ENCODE results near the gene RAMP2. TPM values are rescaled to one million over a fixed set of nuclear protein-coding genes. Genes with fewer than 3 reads are reported as not detected.

Gene RAMP2
- total RNA-seq, 1 experiment from 2014 or later: 5.0 TPM

DNA sequence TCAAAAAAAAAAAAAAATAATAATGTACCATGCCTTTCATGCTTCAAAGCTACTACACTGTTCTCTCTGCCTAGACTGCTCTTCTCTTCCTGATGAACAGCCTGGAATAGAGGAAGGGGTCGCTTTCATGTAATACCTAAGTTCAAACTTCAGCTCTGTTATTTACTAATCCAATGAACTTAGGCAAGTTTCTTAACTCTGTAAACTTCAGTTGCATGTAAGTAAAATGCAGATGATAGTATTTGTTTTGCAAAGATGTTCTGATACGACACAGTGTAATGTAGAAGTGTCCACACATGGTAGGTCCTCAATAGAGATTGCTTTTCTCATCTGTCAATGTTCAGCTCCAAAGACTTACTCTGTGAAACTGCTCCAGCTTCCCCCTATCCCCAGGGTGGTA lies 30.9 kb downstream of the RAMP2 start:
- Histone ChIP-seq H3K27ac (ENCODE audit: low read depth, low read length, poor library complexity, severe bottlenecking) (no peak overlapping the region), H3K4me1 (ENCODE audit: insufficient read depth, low read length, poor library complexity, severe bottlenecking) (no peaks in the 10 kb centered on the region), H3K27me3 (replicated peaks; ENCODE audit: insufficient read depth, low read depth, low read length, poor library complexity) (no peaks in the 10 kb centered on the region), H3K4me3 (ENCODE audit: low read depth, low read length, poor library complexity, severe bottlenecking) (no peak overlapping the region), H3K9me3 (ENCODE audit: low read depth, low read length, poor library complexity, severe bottlenecking) (no peaks in the 10 kb centered on the region), H3K36me3 (ENCODE audit: insufficient read depth, low read length, poor library complexity, severe bottlenecking) (no peaks in the 10 kb centered on the region)
- no TSS peak for BruUV-seq (replicated peaks)
- CTCF ChIA-PET: no interaction called here
- TF ChIP-seq, protein P1, sequence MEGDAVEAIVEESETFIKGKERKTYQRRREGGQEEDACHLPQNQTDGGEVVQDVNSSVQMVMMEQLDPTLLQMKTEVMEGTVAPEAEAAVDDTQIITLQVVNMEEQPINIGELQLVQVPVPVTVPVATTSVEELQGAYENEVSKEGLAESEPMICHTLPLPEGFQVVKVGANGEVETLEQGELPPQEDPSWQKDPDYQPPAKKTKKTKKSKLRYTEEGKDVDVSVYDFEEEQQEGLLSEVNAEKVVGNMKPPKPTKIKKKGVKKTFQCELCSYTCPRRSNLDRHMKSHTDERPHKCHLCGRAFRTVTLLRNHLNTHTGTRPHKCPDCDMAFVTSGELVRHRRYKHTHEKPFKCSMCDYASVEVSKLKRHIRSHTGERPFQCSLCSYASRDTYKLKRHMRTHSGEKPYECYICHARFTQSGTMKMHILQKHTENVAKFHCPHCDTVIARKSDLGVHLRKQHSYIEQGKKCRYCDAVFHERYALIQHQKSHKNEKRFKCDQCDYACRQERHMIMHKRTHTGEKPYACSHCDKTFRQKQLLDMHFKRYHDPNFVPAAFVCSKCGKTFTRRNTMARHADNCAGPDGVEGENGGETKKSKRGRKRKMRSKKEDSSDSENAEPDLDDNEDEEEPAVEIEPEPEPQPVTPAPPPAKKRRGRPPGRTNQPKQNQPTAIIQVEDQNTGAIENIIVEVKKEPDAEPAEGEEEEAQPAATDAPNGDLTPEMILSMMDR (conservative IDR thresholded peaks at IDR 0.05; ENCODE audit: low read depth, low read length): no peak
- no peak for TF ChIP-seq EZH2 (IDR thresholded peaks at IDR 0.05; ENCODE audit: borderline replicate concordance, low read depth, low read length, poor library complexity, severe bottlenecking)
- intact Hi-C loops (cut with micrococcal nuclease; ENCODE audit: unreplicated experiment): no loop called here
- DNase-seq (ENCODE audit: low spot score): no peak
- POLR2A ChIA-PET (ENCODE audit: low non-redundant PET): no interaction called here

DNA sequence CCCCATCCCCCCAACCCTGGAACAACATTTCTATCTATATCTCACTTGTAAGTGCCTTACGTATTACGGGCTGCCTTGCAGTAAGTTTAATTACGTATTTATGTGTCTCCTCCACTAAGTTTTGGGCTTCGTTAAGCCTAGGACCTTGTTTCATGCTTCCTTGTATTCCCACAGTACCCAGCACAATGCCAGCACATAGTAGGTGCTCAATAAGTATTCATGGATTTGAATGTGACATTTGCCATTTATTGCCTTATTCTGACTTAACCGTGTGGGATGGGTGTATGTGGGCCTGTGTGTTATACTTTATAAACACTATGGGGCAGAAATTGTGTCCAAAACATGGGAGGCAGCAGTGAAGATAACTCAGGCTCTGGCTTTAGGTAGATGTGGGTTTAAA lies 31.5 kb downstream of the RAMP2 start:
- H3K27ac ChIP-seq (ENCODE audit: low read depth, low read length, poor library complexity, severe bottlenecking): no peak overlapping the region
- no peak for TF ChIP-seq EZH2 (IDR thresholded peaks at IDR 0.05; ENCODE audit: borderline replicate concordance, low read depth, low read length, poor library complexity, severe bottlenecking)
- TF ChIP-seq, protein P1 (conservative IDR thresholded peaks at IDR 0.05; ENCODE audit: low read depth, low read length): no peak
- H3K36me3 ChIP-seq (ENCODE audit: insufficient read depth, low read length, poor library complexity, severe bottlenecking): no peaks in the 10 kb centered on the region
- no peak for DNase-seq (ENCODE audit: low spot score)
- CTCF ChIA-PET: no interaction called here
- POLR2A ChIA-PET (ENCODE audit: low non-redundant PET): no interaction called here
- no peak overlapping the region for H3K4me3 ChIP-seq (ENCODE audit: low read depth, low read length, poor library complexity, severe bottlenecking)
- H3K4me1 ChIP-seq (ENCODE audit: insufficient read depth, low read length, poor library complexity, severe bottlenecking): no peaks in the 10 kb centered on the region
- no peaks in the 10 kb centered on the region for H3K9me3 ChIP-seq (ENCODE audit: low read depth, low read length, poor library complexity, severe bottlenecking)
- intact Hi-C loops (cut with micrococcal nuclease; ENCODE audit: unreplicated experiment): no loop called here
- no TSS peak for BruUV-seq (replicated peaks)
- H3K27me3 ChIP-seq (replicated peaks; ENCODE audit: insufficient read depth, low read depth, low read length, poor library complexity): no peaks in the 10 kb centered on the region

DNA sequence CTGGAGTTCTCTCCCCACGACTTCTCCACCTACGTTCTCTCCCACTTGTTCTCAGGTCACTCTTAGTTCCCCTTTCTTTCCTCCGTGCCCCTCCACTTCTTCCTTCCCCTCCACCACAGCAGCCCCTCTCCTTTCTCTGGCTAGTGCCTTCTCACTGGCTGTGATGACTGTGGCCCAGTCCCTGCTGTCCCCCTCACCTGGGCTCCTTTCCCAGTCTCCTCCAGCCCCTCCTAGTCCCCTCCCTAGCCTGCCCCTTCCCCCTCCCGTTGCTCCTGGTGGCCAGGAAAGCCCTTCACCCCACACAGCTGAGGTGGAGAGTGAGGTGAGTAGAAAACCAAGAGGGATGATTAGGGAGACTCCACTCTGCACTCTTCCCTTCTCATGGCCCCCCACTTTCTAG lies 34.0 kb downstream of the RAMP2 start:
- no peaks in the 10 kb centered on the region for H3K36me3 ChIP-seq (ENCODE audit: insufficient read depth, low read length, poor library complexity, severe bottlenecking)
- no peaks in the 10 kb centered on the region for H3K27me3 ChIP-seq (replicated peaks; ENCODE audit: insufficient read depth, low read depth, low read length, poor library complexity)
- intact Hi-C loops (cut with micrococcal nuclease; ENCODE audit: unreplicated experiment): no loop called here
- no TSS peak for BruUV-seq (replicated peaks)
- ChIA-PET POLR2A (ENCODE audit: low non-redundant PET) (no interaction called here), CTCF (no interaction called here)
- no peak for DNase-seq (ENCODE audit: low spot score)
- H3K4me3 ChIP-seq (ENCODE audit: low read depth, low read length, poor library complexity, severe bottlenecking): no peak overlapping the region
- H3K27ac ChIP-seq (ENCODE audit: low read depth, low read length, poor library complexity, severe bottlenecking): no peak overlapping the region
- no peaks in the 10 kb centered on the region for H3K9me3 ChIP-seq (ENCODE audit: low read depth, low read length, poor library complexity, severe bottlenecking)
- TF ChIP-seq, protein P1 (conservative IDR thresholded peaks at IDR 0.05; ENCODE audit: low read depth, low read length): no peak
- no peak for TF ChIP-seq EZH2 (IDR thresholded peaks at IDR 0.05; ENCODE audit: borderline replicate concordance, low read depth, low read length, poor library complexity, severe bottlenecking)
- H3K4me1 ChIP-seq (ENCODE audit: insufficient read depth, low read length, poor library complexity, severe bottlenecking): no peaks in the 10 kb centered on the region

Data from A673 (cell line).